NCI-H2227 (cell line): Measurements from ENCODE around the gene MYF6.
"Not testable (repeated sequence)": the region's sequence is repeated elsewhere in the genome, so short reads cannot be mapped to it uniquely, and the experiment has no call there.

Experiments
- DNase-seq: peaks from one replicate; lab custom pipeline; 2025; ENCODE audit not compliant: unreplicated experiment; lab: John Stamatoyannopoulos, UW

The MYF6 gene

DNA sequence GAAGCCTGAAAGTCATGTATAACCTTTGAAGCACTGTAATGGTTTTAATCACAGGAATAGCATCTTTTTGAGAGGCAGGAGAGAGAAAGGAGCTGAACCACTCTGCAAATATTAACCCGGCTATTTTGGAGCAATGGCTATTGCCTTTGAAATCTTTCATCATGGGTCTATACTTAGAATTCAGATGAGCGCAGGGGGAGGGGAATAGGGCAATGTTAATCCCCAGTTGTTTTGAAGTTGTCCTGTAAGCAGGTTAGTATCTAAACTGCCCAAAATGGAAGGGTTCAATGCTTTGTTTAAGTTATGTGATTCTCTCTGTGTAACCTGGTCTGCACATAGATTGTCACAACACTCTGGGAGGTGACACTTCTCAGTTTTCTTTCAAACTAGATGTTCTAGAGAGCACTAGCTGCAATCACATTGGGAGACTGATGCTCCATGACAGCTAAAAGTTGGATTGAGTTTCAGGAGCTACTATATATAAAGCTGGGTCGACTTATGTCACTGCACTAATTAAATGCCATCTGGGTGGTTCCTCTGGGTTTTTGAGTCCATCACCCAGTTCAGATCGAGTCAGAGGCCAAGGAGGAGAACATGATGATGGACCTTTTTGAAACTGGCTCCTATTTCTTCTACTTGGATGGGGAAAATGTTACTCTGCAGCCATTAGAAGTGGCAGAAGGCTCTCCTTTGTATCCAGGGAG is at the start of gene MYF6:
MYF6 (plus strand) TSS at position 509 of the 704 bp plus-strand sequence; CDS start at position 595, 86 bp downstream.
- DNase-seq = no peak

DNA sequence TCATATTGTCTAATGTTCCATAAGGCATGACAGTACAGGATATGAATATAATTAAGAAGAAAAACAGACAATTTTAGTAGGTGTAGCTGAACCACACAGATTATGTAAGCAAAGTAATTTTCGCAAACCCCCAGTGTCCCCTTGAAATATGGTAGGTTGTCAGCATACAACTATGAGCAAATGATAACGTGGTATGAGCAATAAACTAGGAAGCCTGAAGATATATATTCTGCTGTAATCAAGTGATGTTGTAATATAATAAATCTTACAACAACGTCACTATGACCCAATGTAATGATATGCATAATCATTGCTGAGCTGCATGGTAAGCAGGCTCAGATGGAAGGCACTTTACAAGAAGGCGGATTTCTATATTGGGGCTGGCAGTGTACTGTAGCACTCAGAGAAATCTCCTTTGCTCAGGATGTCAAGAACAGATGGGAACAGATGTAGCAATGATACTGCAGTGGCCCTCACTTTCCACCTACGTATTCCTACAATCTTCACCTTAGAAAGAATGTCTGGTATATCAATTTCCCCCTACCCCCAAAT is 47.8 kb upstream of the MYF6 start:
- no peak for DNase-seq

GRCh38 chr12:80662586-80662985 is 44.8 kb upstream of the MYF6 start:
- DNase-seq = no peak

GRCh38 chr12:80670214-80670613 is 37.2 kb upstream of the MYF6 start:
- DNase-seq = no peak

GRCh38 chr12:80676042-80676636 is 31.3 kb upstream of the MYF6 start:
- DNase-seq = not testable (repeated sequence)

GRCh38 chr12:80676856-80677255 is 30.6 kb upstream of the MYF6 start:
- no peak for DNase-seq

DNA sequence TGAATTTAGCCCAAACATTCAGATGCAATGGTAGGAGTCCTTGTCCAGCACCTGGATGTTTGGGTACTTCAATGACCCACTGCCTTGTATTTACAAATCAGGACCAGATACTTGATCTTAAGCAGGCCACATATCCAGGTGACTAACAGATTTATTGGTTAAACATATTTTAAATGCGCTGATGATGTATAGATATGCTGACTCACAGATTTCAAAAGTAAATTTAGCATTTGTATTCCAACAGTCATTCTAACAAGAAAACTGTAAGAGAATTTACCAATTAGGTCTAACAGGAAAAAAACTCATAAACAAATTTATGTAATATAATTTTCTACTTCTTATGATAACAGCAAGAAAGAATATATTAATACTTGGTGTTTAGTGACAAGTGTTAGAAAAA is 29.4 kb upstream of the MYF6 start:
- no peak for DNase-seq

DNA sequence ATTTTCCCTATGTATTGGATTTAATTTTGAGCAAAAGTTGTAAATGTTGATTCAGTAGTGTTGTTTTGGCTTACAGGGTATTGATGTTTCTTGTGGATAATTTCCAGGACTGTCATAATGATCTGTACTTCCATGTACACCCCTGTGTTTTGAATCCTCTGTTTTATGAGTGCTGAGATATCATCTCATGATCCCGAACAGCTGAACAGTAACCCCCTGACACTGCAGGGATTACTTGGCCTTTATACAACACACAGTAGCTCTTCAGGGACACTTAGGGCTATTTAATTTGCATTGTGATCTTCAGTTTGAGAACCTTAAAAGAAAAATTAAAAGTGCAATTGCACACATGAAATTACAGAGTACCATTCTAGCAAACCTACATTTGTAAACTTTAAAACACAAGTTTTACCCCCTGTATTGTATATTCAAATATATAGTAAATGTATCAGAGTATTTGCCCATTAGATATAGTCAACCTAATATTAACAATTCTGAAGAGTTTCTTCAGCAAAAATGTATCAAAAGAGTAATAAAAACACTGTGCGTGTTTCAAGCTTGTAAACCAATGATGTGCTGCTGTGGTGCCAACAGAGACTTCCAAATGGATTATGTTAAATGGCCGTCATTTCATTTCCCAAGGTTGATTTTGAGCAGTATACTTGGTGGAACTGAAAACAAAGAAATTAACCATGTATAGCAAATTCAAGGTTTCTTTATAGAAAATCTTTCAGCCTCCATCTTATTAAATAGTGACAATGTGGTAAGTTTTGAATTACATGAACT is 27.9 kb upstream of the MYF6 start:
- DNase-seq = no peak

- DNase-seq = no peak
These were observed 26.1 kb upstream of the MYF6 start for GRCh38 chr12:80681287-80681686.

DNA sequence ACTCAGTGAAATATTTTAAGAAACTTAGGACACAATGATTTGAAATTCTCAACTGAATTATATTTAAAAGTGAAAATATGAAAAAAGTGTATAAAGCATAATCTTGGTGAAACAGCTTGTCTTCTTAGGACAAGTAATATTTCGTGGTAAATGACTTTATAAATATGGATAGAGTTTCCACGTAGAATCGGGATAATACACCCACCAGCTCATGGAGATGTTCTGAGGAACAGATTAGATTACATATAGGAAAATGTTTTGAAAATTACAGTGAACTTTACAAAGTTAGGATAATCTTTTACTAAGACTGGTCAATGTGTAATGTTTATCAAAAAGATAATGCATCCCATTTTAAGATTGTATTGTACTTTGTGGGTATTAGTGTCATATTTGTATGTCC is 25.6 kb upstream of the MYF6 start:
- no peak for DNase-seq

DNA sequence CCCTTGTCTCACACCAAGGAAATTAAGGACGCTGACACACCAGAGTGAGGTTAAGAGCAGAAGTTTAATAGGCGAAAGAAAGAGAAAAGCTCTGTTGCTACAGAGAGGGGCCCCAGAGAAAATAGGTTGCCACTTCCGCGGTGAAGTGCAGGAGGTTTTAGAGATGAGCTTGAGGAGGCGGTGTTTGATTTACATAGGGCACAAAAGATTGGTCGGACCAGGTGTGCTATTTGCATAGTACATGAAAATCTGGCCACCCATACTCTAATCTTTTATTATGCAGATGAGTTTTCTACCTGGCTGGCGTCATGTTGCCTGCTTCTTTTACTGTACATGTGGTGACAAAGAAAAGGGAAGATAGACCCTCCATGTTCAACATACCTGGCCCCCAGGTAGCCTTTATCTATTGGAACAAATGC is 23.3 kb upstream of the MYF6 start:
- no peak for DNase-seq

DNA sequence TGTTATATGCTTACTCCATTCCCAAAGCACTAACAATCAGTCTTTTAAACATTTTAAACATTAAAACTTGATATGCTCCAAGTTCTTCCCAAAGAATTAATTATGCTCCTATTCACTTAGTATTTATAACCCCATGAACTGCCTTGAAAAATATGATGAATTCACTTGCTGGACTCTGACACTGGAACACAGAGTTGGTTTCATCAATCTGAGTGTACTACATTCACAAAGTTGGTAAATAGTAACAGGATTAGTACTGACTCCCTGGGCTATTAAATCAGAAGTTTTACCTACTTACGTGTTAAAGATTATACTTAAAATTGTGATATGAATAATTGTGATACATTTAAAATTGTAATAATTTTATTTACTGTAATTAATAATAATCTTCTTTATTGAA is 17.3 kb upstream of the MYF6 start:
- DNase-seq = no peak

DNA sequence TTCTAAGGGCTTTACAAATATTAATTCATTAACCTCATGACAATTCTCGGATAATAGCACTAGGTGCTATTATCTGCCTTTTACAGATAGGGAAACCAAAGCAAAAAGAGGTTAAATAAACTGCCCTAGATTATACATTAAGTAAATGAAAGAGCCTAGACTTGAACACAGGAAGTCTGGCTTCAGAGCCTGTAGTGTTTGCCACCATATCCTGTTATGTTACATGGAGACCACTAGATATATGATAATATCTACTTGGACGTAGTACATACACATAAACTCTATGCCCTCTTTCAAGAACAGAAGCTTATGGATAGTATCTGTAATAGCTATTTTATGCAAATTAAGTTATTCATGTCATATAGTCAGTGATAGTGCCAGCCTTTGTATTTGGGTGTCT is 16.9 kb upstream of the MYF6 start:
- no peak for DNase-seq

- no peak for DNase-seq
These were observed 15.3 kb upstream of the MYF6 start for GRCh38 chr12:80692114-80692513.

- no peak for DNase-seq
These were observed 10.1 kb upstream of the MYF6 start for GRCh38 chr12:80697270-80697887.

DNA sequence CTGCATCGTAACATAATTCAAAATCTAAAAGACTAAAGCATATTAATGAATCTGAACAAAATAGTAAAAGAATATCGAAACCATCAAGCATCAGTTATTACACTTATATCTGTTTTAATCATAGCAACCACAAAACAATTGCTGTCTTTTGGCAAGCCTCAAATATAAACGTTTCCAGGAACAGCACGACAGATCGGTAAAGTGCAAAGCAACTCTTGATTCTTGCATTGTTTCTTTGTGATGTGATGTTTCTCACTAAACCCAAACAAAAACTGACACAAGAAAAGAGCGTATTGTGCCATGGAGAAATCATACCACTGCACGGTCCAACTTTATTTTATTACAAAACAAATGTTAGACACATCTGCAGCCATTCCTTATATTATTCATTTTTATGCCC is 9.2 kb upstream of the MYF6 start:
- no peak for DNase-seq

- DNase-seq = no peak
These were observed 8.4 kb upstream of the MYF6 start for GRCh38 chr12:80698847-80699542.

GRCh38 chr12:80700327-80700726 is 7.1 kb upstream of the MYF6 start:
- no peak for DNase-seq

GRCh38 chr12:80701388-80701787 is 6.0 kb upstream of the MYF6 start:
- no peak for DNase-seq

DNA sequence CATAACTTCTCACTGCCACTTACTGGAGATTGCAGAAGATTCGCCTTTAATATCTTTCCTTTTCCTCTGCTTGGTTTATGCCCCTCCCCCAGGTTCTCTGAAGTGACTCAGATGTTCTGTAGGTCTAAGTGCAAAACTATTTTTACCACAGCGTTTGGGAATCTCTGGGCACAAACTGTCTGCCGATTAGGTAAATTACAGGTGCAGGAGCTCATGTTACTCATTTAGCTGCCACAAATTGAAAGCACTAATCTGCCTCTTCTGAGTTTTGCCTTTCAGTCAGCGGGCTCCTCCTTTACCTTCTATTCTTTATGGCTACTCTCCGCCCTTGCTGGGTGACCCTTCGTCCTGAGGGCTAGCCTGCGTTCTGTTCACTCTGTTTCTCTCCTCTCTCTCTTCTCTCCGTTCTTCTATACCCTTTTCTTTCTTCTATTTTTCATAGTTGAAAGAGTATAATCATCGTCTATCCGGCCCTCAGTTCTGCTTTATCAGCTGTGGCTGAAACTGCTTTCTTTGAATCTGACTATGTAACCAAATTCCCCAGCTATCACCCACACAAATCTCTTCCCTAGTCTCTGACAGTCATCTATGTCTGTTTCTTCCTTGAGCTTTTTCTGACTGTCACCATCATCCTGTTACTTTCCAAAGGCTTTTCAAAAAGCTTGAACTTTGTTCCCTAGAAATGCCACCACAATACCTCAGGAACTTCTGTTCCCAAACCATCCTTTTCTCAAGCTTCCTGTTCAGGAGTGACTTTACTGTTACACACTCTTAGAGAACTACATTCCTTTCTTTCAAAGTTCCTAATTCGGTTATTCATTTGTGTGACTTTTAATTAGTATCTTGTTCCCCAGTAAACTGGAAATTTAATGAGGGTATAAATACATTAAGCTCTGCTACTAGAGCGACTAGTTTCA is 4.3 kb upstream of the MYF6 start:
- DNase-seq = peak; percentile 45
